PC-3 (cell line): Measurements from ENCODE around the gene UBE2R2.
"Not testable (repeated sequence)": the region's sequence is repeated elsewhere in the genome, so short reads cannot be mapped to it uniquely, and the experiment has no call there.

ENCODE experiments used
- EZH2 ChIP-seq: fragments of 300-600 bp; sonication (generic); IDR thresholded peaks from one replicate; pipeline ENCODE4 v1.6.1; 2017; ENCODE audit warnings: antibody characterized with exemption, mild to moderate bottlenecking, low read length; ENCODE audit not compliant: unreplicated experiment
- EZH2phosphoT487 ChIP-seq: fragments of 300-600 bp; sonication (generic); IDR thresholded peaks from 2 replicates; pipeline ENCODE4 v1.6.1; 2018; ENCODE audit warnings: mild to moderate bottlenecking, antibody characterized with exemption, low read length, borderline replicate concordance
- TF ChIP-seq, protein P1 (sequence below): fragments of 300-600 bp; sonication (generic); conservative IDR thresholded peaks from 2 replicates; pipeline ENCODE4 v1.5.1; 2017; ENCODE audit warnings: antibody characterized with exemption, low read depth, mild to moderate bottlenecking, low read length

DNA sequence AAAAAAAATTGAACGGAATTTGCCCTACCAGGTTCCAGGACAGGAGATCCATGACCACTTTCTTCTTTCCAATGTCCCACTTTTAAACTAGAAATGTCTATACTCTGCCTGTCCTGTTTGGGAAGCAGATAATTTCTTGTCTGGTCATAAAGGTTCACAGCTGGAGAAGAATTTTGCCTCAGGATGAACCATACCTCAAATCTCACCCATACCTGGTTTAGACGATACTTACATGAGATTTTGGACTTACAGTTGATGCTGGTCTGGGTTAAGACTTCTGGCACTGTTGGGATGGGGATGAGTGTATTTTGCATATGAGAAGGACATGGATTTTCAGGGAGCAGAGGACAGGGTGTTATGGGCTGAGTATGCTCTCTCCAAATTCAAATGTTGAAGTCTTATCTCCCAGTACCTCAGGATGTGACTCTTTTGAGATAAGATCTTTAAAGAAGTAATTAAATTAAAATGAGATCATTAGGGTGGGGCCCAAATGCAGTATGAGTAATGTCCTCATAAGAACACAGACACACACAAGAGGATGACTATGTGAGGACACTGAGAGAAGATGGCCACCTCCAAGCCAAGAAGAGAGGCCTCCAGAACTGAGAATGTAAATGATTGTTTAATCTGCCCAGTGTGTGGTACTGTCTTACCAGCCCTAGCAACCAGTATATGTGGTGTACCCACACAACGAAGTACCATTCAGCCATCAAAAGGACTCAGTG lies 46.6 kb upstream of the UBE2R2 start:
- TF ChIP-seq, protein P1, sequence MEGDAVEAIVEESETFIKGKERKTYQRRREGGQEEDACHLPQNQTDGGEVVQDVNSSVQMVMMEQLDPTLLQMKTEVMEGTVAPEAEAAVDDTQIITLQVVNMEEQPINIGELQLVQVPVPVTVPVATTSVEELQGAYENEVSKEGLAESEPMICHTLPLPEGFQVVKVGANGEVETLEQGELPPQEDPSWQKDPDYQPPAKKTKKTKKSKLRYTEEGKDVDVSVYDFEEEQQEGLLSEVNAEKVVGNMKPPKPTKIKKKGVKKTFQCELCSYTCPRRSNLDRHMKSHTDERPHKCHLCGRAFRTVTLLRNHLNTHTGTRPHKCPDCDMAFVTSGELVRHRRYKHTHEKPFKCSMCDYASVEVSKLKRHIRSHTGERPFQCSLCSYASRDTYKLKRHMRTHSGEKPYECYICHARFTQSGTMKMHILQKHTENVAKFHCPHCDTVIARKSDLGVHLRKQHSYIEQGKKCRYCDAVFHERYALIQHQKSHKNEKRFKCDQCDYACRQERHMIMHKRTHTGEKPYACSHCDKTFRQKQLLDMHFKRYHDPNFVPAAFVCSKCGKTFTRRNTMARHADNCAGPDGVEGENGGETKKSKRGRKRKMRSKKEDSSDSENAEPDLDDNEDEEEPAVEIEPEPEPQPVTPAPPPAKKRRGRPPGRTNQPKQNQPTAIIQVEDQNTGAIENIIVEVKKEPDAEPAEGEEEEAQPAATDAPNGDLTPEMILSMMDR = not testable (repeated sequence)
- not testable (repeated sequence) for TF ChIP-seq EZH2, EZH2phosphoT487
